ENCODE results near the gene LSM6.
A peak's percentile ranks its signal among the peaks of the same experiment; 100 is the strongest.

The LSM6 gene

GRCh38 chr4:146165840-146166239 lies 9.7 kb upstream of the LSM6 start:
- Mint-ChIP-seq H3K27me3 (no peaks in the 10 kb centered on the region), H3K4me1 (peaks cover 5% of the 10 kb centered on the region), H3K27ac (no peak overlapping the region), H3K36me3 (no peaks in the 10 kb centered on the region), H3K9me3 (peaks cover 3% of the 10 kb centered on the region), H3K4me3 (no peak overlapping the region)
- ATAC-seq = no peak

GRCh38 chr4:146170149-146170548 lies 5.4 kb upstream of the LSM6 start:
- Mint-ChIP-seq H3K4me1 (peaks cover 5% of the 10 kb centered on the region), H3K27me3 (no peaks in the 10 kb centered on the region), H3K4me3 (no peak overlapping the region), H3K36me3 (no peaks in the 10 kb centered on the region), H3K27ac (no peak overlapping the region), H3K9me3 (no peaks in the 10 kb centered on the region)
- ATAC-seq = no peak

GRCh38 chr4:146176891-146177290 lies 1.4 kb downstream of the LSM6 start:
- ATAC-seq = no peak
- peaks cover 44% of the 10 kb centered on the region for H3K4me1 Mint-ChIP-seq
- H3K27ac Mint-ChIP-seq = peak overlapping the region; percentile 93
- H3K27me3 Mint-ChIP-seq = no peaks in the 10 kb centered on the region
- H3K9me3 Mint-ChIP-seq = no peaks in the 10 kb centered on the region
- peaks cover 9% of the 10 kb centered on the region for H3K36me3 Mint-ChIP-seq
- peak overlapping the region; percentile 88 for H3K4me3 Mint-ChIP-seq

- H3K36me3 Mint-ChIP-seq = peaks cover 16% of the 10 kb centered on the region
- no peak overlapping the region for H3K27ac Mint-ChIP-seq
- no peaks in the 10 kb centered on the region for H3K9me3 Mint-ChIP-seq
- no peak for ATAC-seq
- peaks cover 50% of the 10 kb centered on the region for H3K4me1 Mint-ChIP-seq
- no peak overlapping the region for H3K4me3 Mint-ChIP-seq
- H3K27me3 Mint-ChIP-seq = no peaks in the 10 kb centered on the region
Observed at GRCh38 chr4:146178126-146178525, 2.6 kb downstream of the LSM6 start.

GRCh38 chr4:146179784-146180370 lies 4.4 kb downstream of the LSM6 start:
- H3K36me3 Mint-ChIP-seq = peaks cover 18% of the 10 kb centered on the region

GRCh38 chr4:146182443-146182842 lies 6.9 kb downstream of the LSM6 start:
- Mint-ChIP-seq H3K27me3 (no peaks in the 10 kb centered on the region), H3K4me1 (peaks cover 41% of the 10 kb centered on the region), H3K27ac (no peak overlapping the region), H3K4me3 (no peak overlapping the region), H3K9me3 (no peaks in the 10 kb centered on the region), H3K36me3 (peaks cover 34% of the 10 kb centered on the region)
- ATAC-seq = no peak

More at GRCh38 chr4:146179784-146180370, 4.4 kb downstream of the LSM6 start:
- Mint-ChIP-seq H3K27ac (no peak overlapping the region), H3K9me3 (no peaks in the 10 kb centered on the region), H3K4me1 (peaks cover 50% of the 10 kb centered on the region), H3K27me3 (no peaks in the 10 kb centered on the region), H3K4me3 (no peak overlapping the region)
- ATAC-seq = no peak

GRCh38 chr4:146183209-146183608 lies 7.7 kb downstream of the LSM6 start:
- Mint-ChIP-seq H3K36me3 (peaks cover 37% of the 10 kb centered on the region), H3K4me1 (peaks cover 36% of the 10 kb centered on the region), H3K9me3 (no peaks in the 10 kb centered on the region), H3K27me3 (no peaks in the 10 kb centered on the region), H3K27ac (no peak overlapping the region), H3K4me3 (no peak overlapping the region)
- no peak for ATAC-seq

- no peaks in the 10 kb centered on the region for H3K9me3 Mint-ChIP-seq
- H3K27ac Mint-ChIP-seq = no peak overlapping the region
- no peak overlapping the region for H3K4me3 Mint-ChIP-seq
- H3K4me1 Mint-ChIP-seq = peaks cover 9% of the 10 kb centered on the region
- H3K36me3 Mint-ChIP-seq = peaks cover 43% of the 10 kb centered on the region
- no peaks in the 10 kb centered on the region for H3K27me3 Mint-ChIP-seq
- ATAC-seq = no peak
Observed at GRCh38 chr4:146186041-146186440, 10.5 kb downstream of the LSM6 start.

GRCh38 chr4:146186596-146186995 lies 11.1 kb downstream of the LSM6 start:
- H3K36me3 Mint-ChIP-seq = peaks cover 45% of the 10 kb centered on the region
- H3K27ac Mint-ChIP-seq = no peak overlapping the region
- no peaks in the 10 kb centered on the region for H3K27me3 Mint-ChIP-seq
- H3K4me1 Mint-ChIP-seq = peaks cover 5% of the 10 kb centered on the region
- no peak overlapping the region for H3K4me3 Mint-ChIP-seq
- no peaks in the 10 kb centered on the region for H3K9me3 Mint-ChIP-seq
- ATAC-seq = no peak

- no peak overlapping the region for H3K4me3 Mint-ChIP-seq
- H3K4me1 Mint-ChIP-seq = no peaks in the 10 kb centered on the region
- H3K27me3 Mint-ChIP-seq = no peaks in the 10 kb centered on the region
- no peaks in the 10 kb centered on the region for H3K9me3 Mint-ChIP-seq
- H3K36me3 Mint-ChIP-seq = peaks cover 40% of the 10 kb centered on the region
- ATAC-seq = no peak
- H3K27ac Mint-ChIP-seq = no peak overlapping the region
Observed at GRCh38 chr4:146190456-146190855, 14.9 kb downstream of the LSM6 start.

- Mint-ChIP-seq H3K27me3 (no peaks in the 10 kb centered on the region), H3K4me3 (no peak overlapping the region), H3K27ac (no peak overlapping the region), H3K4me1 (no peaks in the 10 kb centered on the region), H3K36me3 (peaks cover 32% of the 10 kb centered on the region), H3K9me3 (no peaks in the 10 kb centered on the region)
- no peak for ATAC-seq
Observed at GRCh38 chr4:146191766-146192458, 16.4 kb downstream of the LSM6 start.

GRCh38 chr4:146193628-146194027 lies 18.1 kb downstream of the LSM6 start:
- H3K4me3 Mint-ChIP-seq = no peak overlapping the region
- no peak for ATAC-seq
- H3K27me3 Mint-ChIP-seq = no peaks in the 10 kb centered on the region
- H3K9me3 Mint-ChIP-seq = no peaks in the 10 kb centered on the region
- H3K27ac Mint-ChIP-seq = no peak overlapping the region
- no peaks in the 10 kb centered on the region for H3K4me1 Mint-ChIP-seq
- H3K36me3 Mint-ChIP-seq = peaks cover 23% of the 10 kb centered on the region

GRCh38 chr4:146194212-146194611 lies 18.7 kb downstream of the LSM6 start:
- Mint-ChIP-seq H3K9me3 (no peaks in the 10 kb centered on the region), H3K36me3 (peaks cover 22% of the 10 kb centered on the region), H3K4me1 (no peaks in the 10 kb centered on the region), H3K27ac (no peak overlapping the region), H3K27me3 (no peaks in the 10 kb centered on the region), H3K4me3 (no peak overlapping the region)
- no peak for ATAC-seq

- Mint-ChIP-seq H3K9me3 (no peaks in the 10 kb centered on the region), H3K27ac (no peak overlapping the region), H3K36me3 (peaks cover 26% of the 10 kb centered on the region), H3K27me3 (no peaks in the 10 kb centered on the region), H3K4me3 (no peak overlapping the region), H3K4me1 (no peaks in the 10 kb centered on the region)
- ATAC-seq = no peak
Observed at GRCh38 chr4:146202665-146203064, 27.1 kb downstream of the LSM6 start.

- no peaks in the 10 kb centered on the region for H3K4me1 Mint-ChIP-seq
- H3K27me3 Mint-ChIP-seq = no peaks in the 10 kb centered on the region
- no peak overlapping the region for H3K27ac Mint-ChIP-seq
- ATAC-seq = no peak
- H3K36me3 Mint-ChIP-seq = peaks cover 22% of the 10 kb centered on the region
- H3K9me3 Mint-ChIP-seq = no peaks in the 10 kb centered on the region
- no peak overlapping the region for H3K4me3 Mint-ChIP-seq
Observed at GRCh38 chr4:146207410-146207809, 31.9 kb downstream of the LSM6 start.

GRCh38 chr4:146210890-146211289 lies 35.4 kb downstream of the LSM6 start:
- no peaks in the 10 kb centered on the region for H3K36me3 Mint-ChIP-seq
- no peaks in the 10 kb centered on the region for H3K9me3 Mint-ChIP-seq
- no peak for ATAC-seq
- no peaks in the 10 kb centered on the region for H3K4me1 Mint-ChIP-seq
- no peak overlapping the region for H3K27ac Mint-ChIP-seq
- no peaks in the 10 kb centered on the region for H3K27me3 Mint-ChIP-seq
- no peak overlapping the region for H3K4me3 Mint-ChIP-seq
